DMS 273 treated with DMSO at 0.1 percent for 48 hours (cell line): ENCODE results near the gene RRP7A.
"Not testable (repeated sequence)": the region's sequence is repeated elsewhere in the genome, so short reads cannot be mapped to it uniquely, and the experiment has no call there.

Source experiments
- DNase-seq: peaks from one replicate; lab custom pipeline; 2025; lab: John Stamatoyannopoulos, UW

Gene RRP7A

GRCh38 chr22:42535082-42535731 lies 15.6 kb upstream of the RRP7A start:
- not testable (repeated sequence) for DNase-seq

- no peak for DNase-seq
These were observed 14.0 kb upstream of the RRP7A start for GRCh38 chr22:42533638-42533977.

GRCh38 chr22:42531401-42532084 lies 11.9 kb upstream of the RRP7A start:
- DNase-seq: not testable (repeated sequence)

GRCh38 chr22:42529435-42529834 lies 9.8 kb upstream of the RRP7A start:
- DNase-seq: not testable (repeated sequence)

- no peak for DNase-seq
These were observed 9.2 kb upstream of the RRP7A start for GRCh38 chr22:42528591-42529307.

- DNase-seq: no peak
These were observed 3.0 kb upstream of the RRP7A start for GRCh38 chr22:42522546-42522945.

GRCh38 chr22:42521228-42521546 lies 1.6 kb upstream of the RRP7A start:
- DNase-seq: no peak

- not testable (repeated sequence) for DNase-seq
These were observed 715 bp downstream of the RRP7A start for GRCh38 chr22:42518638-42519524.

- DNase-seq: not testable (repeated sequence)
These were observed 2.5 kb downstream of the RRP7A start for GRCh38 chr22:42517103-42517502.

- no peak for DNase-seq
These were observed 3.7 kb downstream of the RRP7A start for GRCh38 chr22:42515896-42516295.

- DNase-seq: not testable (repeated sequence)
These were observed 4.3 kb downstream of the RRP7A start for GRCh38 chr22:42515304-42515703.

GRCh38 chr22:42514331-42514730 lies 5.3 kb downstream of the RRP7A start:
- DNase-seq: not testable (repeated sequence)

- not testable (repeated sequence) for DNase-seq
These were observed 7.2 kb downstream of the RRP7A start for GRCh38 chr22:42512273-42512990.

GRCh38 chr22:42511401-42511891 lies 8.2 kb downstream of the RRP7A start:
- DNase-seq: no peak

- no peak for DNase-seq
These were observed 10.0 kb downstream of the RRP7A start for GRCh38 chr22:42509548-42509947.

GRCh38 chr22:42508975-42509364 lies 10.6 kb downstream of the RRP7A start:
- DNase-seq: not testable (repeated sequence)

- DNase-seq: not testable (repeated sequence)
These were observed 11.1 kb downstream of the RRP7A start for GRCh38 chr22:42508327-42508974.

- DNase-seq: no peak
These were observed 18.8 kb downstream of the RRP7A start for GRCh38 chr22:42500836-42501179.

- DNase-seq: no peak
These were observed 19.3 kb downstream of the RRP7A start for GRCh38 chr22:42500161-42500835.

- DNase-seq: not testable (repeated sequence)
These were observed 19.8 kb downstream of the RRP7A start for GRCh38 chr22:42499773-42500160.
